GM21737 (cell line): ENCODE results near the gene MANF.

ENCODE experiments used
- ATAC-seq: cut with Tn5 transposase; IDR thresholded peaks from one replicate; pipeline ENCODE4 v1.9.1; 2021; ENCODE audit warnings: mild to moderate bottlenecking, moderate library complexity; ENCODE audit not compliant: unreplicated experiment

MANF gene

DNA sequence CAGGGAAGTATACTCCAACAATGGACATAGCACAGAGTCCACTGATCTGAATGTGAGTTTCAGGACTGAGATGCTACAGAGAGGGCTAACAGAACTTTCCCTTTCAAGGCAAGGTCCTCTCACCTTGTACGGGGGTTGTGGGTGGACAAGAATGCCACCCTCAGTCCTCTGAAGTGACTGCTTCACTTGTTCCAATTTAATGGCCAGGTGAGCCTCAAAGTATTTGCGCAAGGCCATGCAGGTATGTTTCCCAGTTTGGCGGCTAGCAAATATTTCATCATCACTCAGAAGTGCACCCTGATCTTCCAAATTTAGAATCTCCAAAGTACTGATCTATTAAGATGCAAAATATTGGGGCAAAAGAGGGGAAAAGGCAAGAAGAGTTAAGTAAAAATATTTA is 44.0 kb downstream of the MANF start:
- no peak for ATAC-seq

DNA sequence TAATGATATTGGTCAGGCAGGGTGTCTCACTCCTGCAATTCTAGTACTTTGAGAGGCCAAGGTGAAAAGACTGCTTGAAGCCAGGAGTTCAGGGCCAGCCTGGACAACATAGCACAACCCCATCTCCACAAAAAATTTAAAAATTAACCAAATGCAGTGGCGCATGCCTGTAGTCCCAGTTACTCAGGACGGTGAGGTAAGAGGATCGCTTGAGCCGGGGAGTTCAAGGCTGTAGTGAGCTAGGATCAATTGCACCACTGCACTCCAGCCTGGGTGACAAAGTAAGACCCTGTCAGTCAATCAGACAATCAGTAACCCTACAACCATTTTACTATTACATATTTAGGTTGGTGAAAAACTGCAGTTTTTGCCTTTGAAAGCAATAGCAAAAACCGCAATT is 49.0 kb downstream of the MANF start:
- no peak for ATAC-seq

DNA sequence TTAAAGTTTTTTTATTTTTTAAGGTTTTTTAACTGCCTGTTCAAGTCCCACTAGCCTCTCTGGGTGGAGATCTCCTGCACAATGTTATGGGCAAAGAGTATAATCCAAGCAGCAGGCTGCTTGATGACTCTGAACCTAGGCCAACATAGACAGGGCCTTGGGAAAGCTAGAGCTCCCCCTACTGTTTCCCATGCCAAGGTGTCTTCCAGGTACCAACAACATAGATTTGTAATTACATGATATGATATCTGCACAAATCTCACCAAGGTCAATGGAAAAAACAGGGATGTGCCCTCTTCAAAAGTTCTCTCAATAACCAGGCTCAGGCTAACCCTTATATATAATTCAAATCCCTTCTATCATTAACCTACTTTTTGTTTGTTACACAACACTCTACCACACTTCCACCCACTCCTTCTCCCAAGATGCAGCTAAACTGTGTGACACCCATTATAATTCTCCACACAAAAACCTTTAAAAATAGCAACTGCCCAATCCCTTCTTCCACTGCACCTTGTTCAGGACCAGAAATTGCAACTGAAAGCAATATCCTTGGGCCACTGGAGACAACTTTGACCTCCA is 49.7 kb downstream of the MANF start:
- ATAC-seq: no peak

DNA sequence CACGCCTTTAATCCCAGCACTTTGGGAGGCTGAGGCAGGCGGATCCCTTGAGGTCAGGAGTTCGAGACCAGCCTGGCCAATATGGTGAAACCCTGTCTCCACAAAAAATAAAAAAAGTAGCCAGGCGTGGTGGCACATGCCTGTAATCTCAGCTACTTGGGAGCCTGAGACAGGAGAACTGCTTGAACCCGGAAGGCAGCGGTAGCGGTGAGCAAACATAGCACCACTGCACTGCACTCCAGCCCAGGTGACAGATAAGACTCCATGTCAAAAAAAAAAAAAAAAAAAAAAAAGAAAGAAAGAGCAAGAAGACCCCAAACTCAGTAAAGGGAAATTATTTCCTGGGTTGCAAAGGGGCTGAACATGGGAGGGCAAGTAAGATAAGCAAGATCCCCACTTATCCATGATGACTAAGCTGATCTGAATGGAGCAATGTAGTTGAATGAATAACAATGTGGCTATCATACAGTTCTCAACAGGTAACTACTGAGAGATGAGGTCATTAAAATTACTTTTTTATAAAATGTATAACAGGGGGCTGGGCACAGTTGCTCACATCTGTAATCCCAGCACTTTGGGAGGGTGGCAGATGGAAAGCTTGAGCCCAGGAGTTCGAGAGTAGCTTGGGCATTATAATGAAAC is 52.0 kb downstream of the MANF start:
- ATAC-seq: no peak
